GM21528 (cell line): ENCODE data around the gene NDUFS2.
"Not testable (repeated sequence)": the region's sequence is repeated elsewhere in the genome, so short reads cannot be mapped to it uniquely, and the experiment has no call there.

ENCODE experiments used
- ATAC-seq: cut with Tn5 transposase; IDR thresholded peaks from one replicate; pipeline ENCODE4 v1.9.1; 2021; ENCODE audit warnings: mild to moderate bottlenecking, moderate library complexity; ENCODE audit not compliant: unreplicated experiment, low FRiP score

The NDUFS2 gene

DNA sequence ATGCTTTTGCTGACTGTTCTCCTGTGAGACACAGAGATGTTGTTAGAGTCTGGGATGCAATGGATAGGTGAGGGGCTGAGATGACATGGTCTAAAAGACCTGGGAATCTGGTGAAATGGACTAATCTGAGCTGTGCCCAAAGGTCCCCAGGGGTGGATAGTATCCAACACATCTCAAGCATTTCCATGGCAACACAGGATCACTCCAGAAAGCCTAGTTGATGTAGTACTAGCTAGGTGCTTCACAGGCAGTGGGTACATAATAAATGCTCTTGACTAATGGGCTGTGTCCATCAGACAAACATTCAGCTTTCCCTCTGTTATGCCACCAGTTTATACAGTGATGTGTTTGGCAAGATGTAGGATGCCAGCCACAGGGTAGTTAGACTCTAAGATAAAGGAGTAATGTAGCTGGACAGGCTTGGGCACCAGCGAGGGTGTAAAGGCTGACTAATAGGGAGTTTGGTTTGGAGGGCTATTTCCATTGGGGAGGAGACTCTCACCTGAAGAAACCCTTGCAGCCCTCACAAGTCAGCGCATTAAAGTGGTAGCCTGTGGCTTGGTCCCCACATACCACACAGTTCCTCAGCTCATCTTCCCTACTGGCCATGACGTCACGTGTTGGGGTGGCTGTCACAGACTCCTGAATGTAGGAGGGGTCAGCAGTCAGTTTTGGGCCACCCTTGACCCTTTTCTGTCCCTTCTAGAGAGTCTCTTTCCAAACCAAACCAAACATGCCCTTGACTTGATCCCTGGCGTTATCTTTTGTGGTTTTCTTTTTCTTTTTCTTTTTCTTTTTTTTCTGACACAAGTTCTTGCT, 34.0 kb downstream of the NDUFS2 start:
- ATAC-seq = no peak

DNA sequence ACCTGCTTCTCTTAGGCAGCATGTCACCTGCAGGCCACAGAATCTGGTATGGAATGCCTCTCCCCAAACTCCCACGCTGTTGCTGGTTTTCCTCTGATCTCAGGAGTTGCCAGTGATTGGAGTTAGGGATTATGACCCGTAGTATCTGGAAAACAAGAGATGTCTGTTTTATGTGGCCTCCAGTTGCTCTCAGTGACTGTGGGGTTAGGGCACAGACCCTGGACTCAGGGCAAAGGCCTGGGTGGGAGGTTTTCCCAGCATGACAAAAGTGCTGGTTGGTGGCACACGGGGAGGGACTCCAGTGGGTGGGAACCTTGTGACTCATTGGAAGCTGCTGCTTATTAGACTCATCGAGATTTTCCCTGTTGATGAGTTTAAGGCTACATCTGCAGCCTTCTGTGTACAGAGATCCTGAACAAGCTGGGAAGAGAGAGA, 35.9 kb downstream of the NDUFS2 start, which contains the start of gene NR1I3:
Gene NR1I3 (minus strand): TSS at position 165 of the 435 bp plus-strand sequence. CDS start 1,638 bp downstream, outside the sequence.
- no peak for ATAC-seq

DNA sequence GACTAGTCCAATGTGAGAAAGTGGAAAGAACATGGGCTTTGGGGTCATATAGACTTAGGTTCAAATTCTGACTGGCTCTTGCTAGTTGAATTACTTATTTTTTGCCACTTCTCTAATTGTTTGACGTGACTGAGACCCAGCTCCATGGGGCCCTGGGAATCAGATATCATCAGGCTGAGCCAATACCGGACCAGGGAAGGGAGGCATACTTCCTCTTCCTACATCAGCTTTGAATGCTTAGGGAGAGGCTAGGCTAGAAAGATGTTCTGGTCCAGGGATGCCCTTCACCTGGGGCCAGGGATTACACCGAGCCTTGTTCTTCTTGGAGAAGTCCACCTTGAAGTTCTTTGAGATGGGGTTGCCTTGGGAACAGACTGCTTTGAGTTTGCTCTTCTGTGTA, 39.5 kb downstream of the NDUFS2 start:
- ATAC-seq = no peak

DNA sequence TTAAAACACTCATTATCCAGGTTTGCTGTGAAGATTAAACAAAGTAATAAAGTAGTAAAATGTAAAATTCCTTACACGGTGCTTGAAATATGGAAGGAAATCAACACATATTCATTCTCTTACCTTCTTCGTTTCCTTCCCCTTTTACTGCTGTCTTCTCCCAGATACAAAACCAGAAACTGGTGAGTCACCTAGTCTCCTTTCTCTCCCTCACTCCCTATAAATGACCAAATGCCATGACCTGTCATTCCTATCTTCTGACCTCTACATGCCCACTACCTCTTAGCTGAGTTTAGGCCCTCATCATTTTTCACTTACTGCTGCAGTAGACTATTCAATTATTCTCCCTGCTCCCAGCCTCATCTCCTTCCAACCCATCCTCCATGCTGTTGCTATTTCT, 40.1 kb downstream of the NDUFS2 start:
- no peak for ATAC-seq

DNA sequence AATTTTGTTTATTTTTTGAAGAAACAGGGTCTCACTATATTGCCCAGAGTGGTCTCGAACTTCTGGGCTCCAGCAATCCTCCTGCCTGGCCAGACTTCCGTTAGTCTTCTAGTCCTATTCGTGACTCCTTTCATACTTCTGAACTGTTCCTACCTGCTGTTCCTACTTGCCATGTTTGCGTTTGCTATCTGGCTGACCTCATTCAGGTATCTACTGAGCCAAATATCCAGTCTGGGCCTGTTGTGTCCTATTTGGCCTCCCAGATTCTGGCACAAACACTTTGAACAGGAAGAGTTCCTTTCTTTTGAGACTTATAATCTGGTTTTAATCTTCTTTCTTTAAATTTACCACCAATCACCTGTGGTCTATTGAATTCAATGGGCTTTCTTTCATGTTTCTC, 42.7 kb downstream of the NDUFS2 start:
- ATAC-seq = no peak

DNA sequence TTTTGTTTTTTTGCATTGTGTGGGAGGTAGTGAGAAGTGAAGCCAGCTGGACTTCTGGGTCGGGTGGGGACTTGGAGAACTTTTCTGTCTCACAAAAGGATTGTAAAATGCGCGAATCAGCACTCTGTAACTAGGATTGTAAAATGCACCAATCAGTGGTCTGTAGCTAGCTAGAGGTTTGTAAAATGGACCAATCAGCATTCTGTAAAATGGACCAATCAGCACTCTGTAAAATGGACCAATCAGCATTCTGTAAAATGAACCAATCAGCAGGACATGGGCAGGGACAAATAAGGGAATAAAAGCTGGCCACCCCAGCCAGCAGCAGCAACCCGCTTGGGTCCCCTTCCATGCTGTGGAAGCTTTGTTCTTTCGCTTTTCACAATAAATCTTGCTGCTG, 47.9 kb downstream of the NDUFS2 start:
- ATAC-seq = not testable (repeated sequence)

DNA sequence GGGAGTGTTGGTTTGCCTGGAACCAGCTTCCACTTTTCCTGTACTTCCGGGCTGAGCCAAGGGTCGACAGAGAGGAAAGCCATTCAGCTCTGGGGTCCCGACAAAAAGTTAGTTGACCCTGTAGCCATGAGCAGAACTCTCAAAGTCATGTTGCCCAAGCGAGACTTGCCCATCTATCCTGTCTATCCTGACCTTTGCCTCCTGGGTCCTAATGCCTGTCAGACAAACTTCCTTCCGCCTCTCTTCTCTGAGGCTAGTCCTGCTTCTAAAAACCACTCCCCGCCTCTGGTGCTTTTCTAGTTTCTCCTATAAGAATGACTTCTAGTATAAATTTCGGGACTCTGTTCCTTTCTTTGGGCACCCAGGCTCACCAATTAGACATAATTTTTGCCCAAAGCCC, 48.7 kb downstream of the NDUFS2 start:
- no peak for ATAC-seq

DNA sequence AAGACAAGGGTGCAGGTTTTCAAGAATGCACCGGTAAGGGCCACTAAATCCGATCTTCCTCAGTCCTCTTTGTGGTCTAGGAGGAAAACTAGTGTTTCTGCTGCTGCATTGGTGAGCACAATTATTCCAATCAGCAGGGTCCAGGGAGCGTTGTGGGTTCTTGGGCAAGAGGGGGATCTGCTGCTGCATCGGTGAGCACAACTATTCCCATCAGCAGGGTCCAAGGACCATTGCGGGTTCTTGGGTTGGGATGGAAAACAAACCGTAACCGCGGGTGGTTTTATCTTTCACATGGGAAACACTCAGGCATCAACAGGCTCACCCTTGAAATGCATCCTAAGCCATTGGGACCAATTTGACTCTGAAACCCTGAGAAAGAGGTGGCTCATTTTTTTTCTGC, 49.4 kb downstream of the NDUFS2 start:
- ATAC-seq = no peak

DNA sequence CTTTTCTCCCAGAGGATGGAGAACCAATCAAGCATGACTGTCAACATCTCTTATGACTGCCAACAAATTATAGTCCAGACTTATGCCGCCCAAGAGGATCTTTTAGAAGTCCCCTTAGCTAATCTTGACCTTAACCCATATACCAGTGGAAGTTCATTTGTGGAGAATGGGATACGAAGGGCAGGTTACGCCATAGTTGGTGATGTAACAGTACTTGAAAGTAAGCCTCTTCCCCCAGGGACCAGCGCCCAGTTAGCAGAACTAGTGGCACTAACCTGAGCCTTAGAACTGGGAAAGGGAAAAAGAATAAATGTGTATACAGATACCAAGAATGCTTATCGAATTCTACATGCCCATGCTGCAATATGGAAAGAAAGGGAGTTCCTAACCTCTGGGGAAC, 53.1 kb downstream of the NDUFS2 start:
- ATAC-seq = not testable (repeated sequence)

DNA sequence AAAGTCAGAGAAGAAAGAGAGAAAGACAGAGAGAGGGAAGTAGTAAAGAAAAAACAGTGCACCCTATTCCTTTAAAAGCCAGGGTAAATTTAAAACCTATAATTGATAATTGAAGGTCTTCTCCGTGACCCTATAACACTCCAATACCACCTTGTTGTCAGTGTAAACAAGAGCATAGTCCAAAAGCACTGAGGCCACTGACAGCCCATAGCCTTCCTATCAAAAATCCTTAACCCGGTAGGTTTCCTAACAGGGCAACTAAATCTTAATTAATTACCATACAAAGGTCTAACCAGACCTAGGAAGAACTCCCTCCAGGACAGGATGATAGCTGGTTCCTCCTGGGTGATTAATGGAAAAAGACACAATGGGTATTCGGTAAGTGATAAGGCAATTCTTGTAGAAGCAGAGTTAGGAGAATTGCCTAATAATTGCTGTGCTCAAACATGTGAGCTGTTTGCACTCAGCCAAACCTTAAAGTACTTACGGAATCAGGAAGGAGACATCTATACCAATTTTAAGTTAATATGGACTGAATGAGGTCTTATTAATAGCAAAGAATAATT, 53.9 kb downstream of the NDUFS2 start:
- ATAC-seq = not testable (repeated sequence)

DNA sequence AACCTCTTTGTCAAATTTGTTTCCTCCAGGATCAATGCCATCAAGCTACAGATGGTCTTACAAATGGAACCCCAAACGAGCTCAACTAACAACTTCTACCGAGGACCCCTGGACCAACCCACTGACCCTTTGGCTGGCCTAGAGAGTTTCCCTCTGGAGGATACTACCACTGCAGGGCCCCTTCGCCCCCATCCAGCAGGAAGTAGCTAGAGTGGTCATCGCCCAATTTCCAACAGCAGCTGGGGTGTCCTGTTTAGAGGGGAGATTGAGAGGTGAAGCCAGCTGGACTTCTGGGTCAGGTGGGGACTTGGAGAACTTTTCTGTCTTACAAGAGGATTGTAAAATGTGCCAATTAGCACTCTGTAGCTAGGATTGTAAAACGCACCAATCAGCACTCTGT, 54.9 kb downstream of the NDUFS2 start:
- ATAC-seq = not testable (repeated sequence)

DNA sequence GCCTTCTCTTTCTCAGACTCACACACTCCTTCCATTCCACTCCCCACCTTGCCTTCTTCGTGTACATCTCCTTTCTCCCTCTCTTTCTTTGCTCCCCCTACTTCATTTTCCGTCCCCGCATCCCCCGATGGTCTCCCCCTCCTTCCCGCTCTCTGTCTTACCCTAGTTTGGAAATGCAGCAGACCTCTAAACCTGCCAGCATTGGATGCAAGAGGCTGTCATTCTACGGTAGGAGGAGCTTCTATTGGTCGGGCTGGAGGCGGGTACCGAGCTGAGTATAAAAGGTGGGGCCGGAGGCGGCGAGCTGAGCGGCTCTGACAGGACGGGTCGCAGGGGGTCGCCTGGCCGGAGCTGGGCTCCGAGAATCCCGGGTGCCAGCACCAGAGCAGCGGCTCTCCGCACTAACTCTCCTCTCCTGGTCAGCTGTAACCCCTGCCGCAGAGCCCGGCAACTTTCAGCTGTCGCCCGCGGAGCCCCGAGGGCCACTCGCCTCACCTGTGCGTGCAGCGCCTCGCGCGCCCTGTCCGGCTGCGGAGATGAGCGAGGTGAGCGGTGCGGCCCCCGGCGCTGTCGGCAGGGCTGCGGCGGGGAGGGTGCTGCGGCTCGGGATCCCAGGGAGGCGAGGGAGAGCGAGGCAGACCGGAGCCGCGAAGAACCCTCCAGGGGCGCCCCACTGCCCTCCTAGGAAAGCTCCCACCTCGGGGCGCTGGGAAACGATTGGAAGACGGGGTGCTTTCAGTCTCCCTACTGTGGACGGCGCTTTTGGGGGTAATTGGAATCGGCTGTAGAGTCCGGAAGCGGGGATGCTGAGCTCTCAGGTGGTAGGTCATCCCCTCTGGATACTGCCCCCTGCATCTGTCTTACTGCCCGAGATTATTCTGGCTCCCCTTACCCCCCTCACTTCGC, 56.5 kb downstream of the NDUFS2 start, which contains the start of gene PCP4L1:
Gene PCP4L1 (plus strand): TSS at position 307 of the 906 bp plus-strand sequence. CDS start 230 bp downstream, at position 537.
- no peak for ATAC-seq

DNA sequence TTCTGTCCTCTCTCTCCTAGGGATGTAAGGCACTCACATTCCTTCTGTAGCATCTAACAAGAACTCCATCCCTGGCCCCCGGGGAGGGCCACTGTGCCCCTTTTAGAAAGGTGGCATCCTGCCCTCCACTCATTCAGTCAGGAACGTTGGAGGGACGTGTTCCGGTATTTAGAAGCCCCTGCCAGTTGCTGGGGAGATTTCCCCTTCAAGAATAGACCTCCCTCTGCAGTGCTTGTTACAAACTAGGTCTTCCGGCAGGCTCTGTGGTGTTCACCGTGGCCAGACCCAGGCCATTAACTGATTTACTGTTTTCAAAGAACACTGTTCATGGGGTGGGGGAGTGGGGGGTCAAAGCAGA, 57.2 kb downstream of the NDUFS2 start:
- no peak for ATAC-seq

DNA sequence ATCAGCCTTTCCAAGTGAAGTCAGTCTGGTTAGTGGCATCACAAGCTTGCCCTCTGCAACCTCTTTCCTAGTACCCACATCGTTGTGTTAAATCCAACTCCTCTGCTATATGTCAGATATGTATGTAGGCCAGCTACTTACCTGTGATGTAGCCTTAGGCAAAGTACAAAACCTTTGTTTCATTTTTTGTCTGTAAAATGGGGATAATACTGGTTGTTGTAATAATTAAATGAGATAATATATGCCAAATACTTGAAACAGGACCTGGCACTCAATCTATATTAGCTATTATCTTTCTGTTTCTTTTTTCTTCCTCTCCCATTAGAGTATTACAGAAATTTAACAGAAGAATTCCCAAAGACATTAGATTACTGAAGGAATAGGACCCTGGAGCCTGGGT, 57.6 kb downstream of the NDUFS2 start:
- ATAC-seq = no peak

DNA sequence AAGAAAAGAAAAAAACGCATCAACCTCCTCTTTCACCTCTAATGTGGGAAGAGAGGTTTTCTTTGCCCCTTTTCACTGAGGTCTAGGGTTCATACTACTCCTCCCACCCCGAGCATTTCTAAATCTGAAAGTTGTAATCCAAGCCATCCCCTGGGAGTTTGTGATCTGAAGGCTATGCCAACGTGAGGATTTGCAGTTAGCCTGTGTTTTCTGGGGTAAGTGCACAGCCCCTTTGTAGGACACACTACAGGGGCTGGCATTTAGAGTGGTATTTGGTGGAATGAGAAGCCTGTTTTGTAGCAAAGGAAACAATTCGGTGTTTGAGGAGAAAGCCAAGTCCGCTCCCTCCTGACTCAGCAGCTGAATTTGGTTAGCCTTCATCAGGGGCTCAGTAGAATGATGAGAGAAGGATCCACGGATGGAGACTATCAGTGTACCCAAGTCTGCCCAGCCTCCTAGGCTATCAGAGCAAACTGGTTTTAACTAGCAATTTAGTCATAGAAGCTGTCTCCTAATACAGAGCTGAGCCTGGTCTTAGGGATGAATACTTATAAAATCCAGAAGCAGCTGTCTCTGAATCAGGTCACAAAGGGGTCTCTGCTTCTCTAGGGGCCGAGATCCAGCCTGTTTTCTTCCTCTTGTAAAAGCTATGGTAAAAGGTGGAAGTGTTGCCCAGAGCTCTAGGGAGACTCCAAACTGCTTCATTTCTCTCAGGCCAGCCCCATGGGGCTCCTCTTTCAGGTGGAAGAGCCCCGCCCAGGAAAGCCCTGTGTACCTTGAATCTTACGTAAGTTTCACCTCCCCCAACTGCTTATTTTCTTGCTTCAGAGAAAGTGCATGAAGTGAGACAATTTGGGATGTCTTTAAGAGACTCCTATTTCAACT, 58.5 kb downstream of the NDUFS2 start:
- no peak for ATAC-seq

DNA sequence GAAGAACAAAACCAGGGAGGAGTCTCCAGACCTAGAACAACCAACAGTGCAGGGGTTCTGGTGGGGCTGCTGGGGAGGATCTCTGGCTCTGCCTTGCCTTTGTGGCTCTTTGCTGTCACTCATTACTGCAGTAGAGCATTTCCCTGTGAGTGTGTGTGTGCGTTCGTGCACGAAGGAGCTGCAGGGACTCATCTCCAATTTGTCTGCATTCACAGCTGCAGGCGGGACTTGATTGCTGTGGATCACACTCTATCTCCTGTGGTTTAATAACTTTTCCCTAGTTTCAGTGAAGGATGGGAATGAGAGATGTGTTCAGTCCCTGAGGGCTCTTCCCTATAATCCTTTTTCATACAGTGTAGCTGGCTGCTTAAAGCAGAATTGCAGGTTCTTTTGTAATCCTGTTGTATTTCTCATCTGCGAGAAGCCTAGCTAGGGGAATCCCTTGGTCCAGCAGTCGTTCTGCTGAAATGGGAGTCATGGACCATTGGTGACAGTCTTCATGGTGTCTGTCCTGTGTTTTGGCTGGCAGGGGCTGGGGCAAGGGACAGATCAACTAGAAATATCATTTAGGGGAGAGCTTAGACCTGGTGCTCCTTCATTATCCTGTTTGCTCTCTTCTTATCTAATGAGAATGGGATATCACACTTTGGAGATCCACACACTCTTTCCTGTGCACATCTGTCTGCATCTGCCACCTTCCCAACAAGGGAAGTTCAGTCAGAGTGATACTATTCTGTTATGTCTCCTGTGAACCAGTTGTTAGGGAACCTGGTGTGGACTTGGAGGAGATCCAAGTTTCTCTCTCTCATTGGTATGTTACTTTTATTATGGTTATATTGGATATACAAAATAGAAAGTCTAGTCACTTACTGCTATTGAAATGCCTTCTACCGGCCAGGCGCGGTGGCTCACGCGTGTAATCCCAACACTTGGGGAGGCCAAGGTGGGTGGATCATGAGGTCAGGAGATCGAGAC, 59.4 kb downstream of the NDUFS2 start:
- no peak for ATAC-seq
